Measurements from ENCODE around the gene ATP10A. TPM values are rescaled to one million over a fixed set of nuclear protein-coding genes. Genes with fewer than 3 reads are reported as not detected.

The ATP10A gene
- total RNA-seq, 8 experiments from 2014 or later = 0.09 to 4.6 (median 0.97) TPM

GRCh38 chr15:25739687-25740121 is 123.4 kb downstream of the ATP10A start:
- Histone ChIP-seq H3K27ac (no peak overlapping the region), H3K4me1 (replicated peaks in 1 of 2) (peaks cover 14 to 23% of the 10 kb centered on the region in 2 donors), H3K4me3 (no peak overlapping the region)
- peak; percentile 40 to 57 (median 53) for ATAC-seq (replicated peaks in 6 of 8)
- in situ Hi-C loops (cut with MboI; ENCODE audit: low pct_unique_long_range_greater_than_20kb in 2 of 9, low sequenced_read_pairs in 9 of 9, unreplicated experiment in 9 of 9) = no loop called here
- WGBS, 10 experiments = 60 to 100% (median 74%) methylated on average over 1 to 6 of the region's 7 CpGs; no CpG with 5 or more reads in 1 of the 10 experiments

- no peak overlapping the region for H3K27ac ChIP-seq
- peaks cover 17 to 23% of the 10 kb centered on the region in 2 donors for H3K4me1 ChIP-seq (replicated peaks in 1 of 2)
- WGBS, 10 experiments = 71 to 100% (median 81%) methylated on average over 2 to 7 of the region's 7 CpGs
- ATAC-seq (replicated peaks in 6 of 8) = no peak
- in situ Hi-C loops (cut with MboI; ENCODE audit: low pct_unique_long_range_greater_than_20kb in 2 of 9, low sequenced_read_pairs in 9 of 9, unreplicated experiment in 9 of 9) = no loop called here
- H3K4me3 ChIP-seq = no peak overlapping the region
These were observed 124.8 kb downstream of the ATP10A start for GRCh38 chr15:25738171-25738965.

- in situ Hi-C loops (cut with MboI; ENCODE audit: low pct_unique_long_range_greater_than_20kb in 2 of 9, low sequenced_read_pairs in 9 of 9, unreplicated experiment in 9 of 9) = no loop called here
- H3K4me3 ChIP-seq = no peak overlapping the region
- 0 to 81% (median 50%) methylated on average over 1 to 4 of the region's 4 CpGs; no CpG with 5 or more reads in 4 of the 10 experiments for WGBS, 10 experiments
- H3K4me1 ChIP-seq (replicated peaks in 1 of 2) = peaks cover 17 to 20% of the 10 kb centered on the region in 2 donors
- no peak overlapping the region for H3K27ac ChIP-seq
- no peak for ATAC-seq (replicated peaks in 6 of 8)
These were observed 125.9 kb downstream of the ATP10A start for GRCh38 chr15:25737218-25737643.

GRCh38 chr15:25736461-25736860 is 126.7 kb downstream of the ATP10A start:
- Histone ChIP-seq H3K4me3 (no peak overlapping the region), H3K4me1 (replicated peaks in 1 of 2) (peaks cover 12 to 13% of the 10 kb centered on the region in 2 donors), H3K27ac (no peak overlapping the region)
- in situ Hi-C loops (cut with MboI; ENCODE audit: low pct_unique_long_range_greater_than_20kb in 2 of 9, low sequenced_read_pairs in 9 of 9, unreplicated experiment in 9 of 9) = no loop called here
- ATAC-seq (replicated peaks in 6 of 8) = no peak
- WGBS, 10 experiments = 38 to 100% (median 77%) methylated on average over 1 to 3 of the region's 3 CpGs

- Histone ChIP-seq H3K4me3 (no peak overlapping the region), H3K27ac (no peak overlapping the region), H3K4me1 (replicated peaks in 1 of 2) (peaks cover 12 to 13% of the 10 kb centered on the region in 2 donors)
- in situ Hi-C loops (cut with MboI; ENCODE audit: low pct_unique_long_range_greater_than_20kb in 2 of 9, low sequenced_read_pairs in 9 of 9, unreplicated experiment in 9 of 9) = no loop called here
- 80 to 93% (median 90%) methylated on average over 2 to 25 of the region's 30 CpGs for WGBS, 10 experiments
- no peak for ATAC-seq (replicated peaks in 6 of 8)
These were observed 127.4 kb downstream of the ATP10A start for GRCh38 chr15:25735550-25736384.

GRCh38 chr15:25734680-25735355 is 128.3 kb downstream of the ATP10A start:
- ATAC-seq (replicated peaks in 6 of 8) = no peak
- peaks cover 12 to 13% of the 10 kb centered on the region in 2 donors for H3K4me1 ChIP-seq (replicated peaks in 1 of 2)
- in situ Hi-C loops (cut with MboI; ENCODE audit: low pct_unique_long_range_greater_than_20kb in 2 of 9, low sequenced_read_pairs in 9 of 9, unreplicated experiment in 9 of 9) = no loop called here
- no peak overlapping the region for H3K27ac ChIP-seq
- H3K4me3 ChIP-seq = no peak overlapping the region
- WGBS, 10 experiments = 100% methylated on average over 1 to 6 of the region's 17 CpGs; no CpG with 5 or more reads in 4 of the 10 experiments

GRCh38 chr15:25733856-25734679 is 129.1 kb downstream of the ATP10A start:
- no peak overlapping the region for H3K4me3 ChIP-seq
- 81 to 100% (median 89%) methylated on average over 1 to 5 of the region's 22 CpGs; no CpG with 5 or more reads in 4 of the 10 experiments for WGBS, 10 experiments
- no peak overlapping the region for H3K27ac ChIP-seq
- ATAC-seq (replicated peaks in 6 of 8) = peak in 4 of 8 experiments; percentile 20 to 46 (median 32)
- peaks cover 12 to 13% of the 10 kb centered on the region in 2 donors for H3K4me1 ChIP-seq (replicated peaks in 1 of 2)
- in situ Hi-C loops (cut with MboI; ENCODE audit: low pct_unique_long_range_greater_than_20kb in 2 of 9, low sequenced_read_pairs in 9 of 9, unreplicated experiment in 9 of 9) = no loop called here

- Histone ChIP-seq H3K4me1 (replicated peaks in 1 of 2) (peaks cover 11 to 12% of the 10 kb centered on the region in 2 donors), H3K4me3 (no peak overlapping the region), H3K27ac (no peak overlapping the region)
- in situ Hi-C loops (cut with MboI; ENCODE audit: low pct_unique_long_range_greater_than_20kb in 2 of 9, low sequenced_read_pairs in 9 of 9, unreplicated experiment in 9 of 9) = no loop called here
- ATAC-seq (replicated peaks in 6 of 8) = no peak
- 50 to 93% (median 80%) methylated on average over 1 to 11 of the region's 18 CpGs; no CpG with 5 or more reads in 4 of the 10 experiments for WGBS, 10 experiments
These were observed 129.9 kb downstream of the ATP10A start for GRCh38 chr15:25733036-25733855.

- ATAC-seq (replicated peaks in 6 of 8) = no peak
These were observed 130.9 kb downstream of the ATP10A start for GRCh38 chr15:25732191-25732590.

GRCh38 chr15:25731411-25731810 is 131.7 kb downstream of the ATP10A start:
- in situ Hi-C loops (cut with MboI; ENCODE audit: low pct_unique_long_range_greater_than_20kb in 2 of 9, low sequenced_read_pairs in 9 of 9, unreplicated experiment in 9 of 9) = no loop called here
- Histone ChIP-seq H3K27ac (no peak overlapping the region), H3K4me1 (replicated peaks in 1 of 2) (peaks cover 5% of the 10 kb centered on the region in 2 donors), H3K4me3 (no peak overlapping the region)
- ATAC-seq (replicated peaks in 6 of 8) = no peak
- 80 to 88% (median 80%) methylated on average over 1 to 2 of the region's 2 CpGs; no CpG with 5 or more reads in 6 of the 10 experiments for WGBS, 10 experiments

More at GRCh38 chr15:25732191-25732590, 130.9 kb downstream of the ATP10A start:
- in situ Hi-C loops (cut with MboI; ENCODE audit: low pct_unique_long_range_greater_than_20kb in 2 of 9, low sequenced_read_pairs in 9 of 9, unreplicated experiment in 9 of 9) = no loop called here
- Histone ChIP-seq H3K27ac (no peak overlapping the region), H3K4me3 (no peak overlapping the region), H3K4me1 (replicated peaks in 1 of 2) (peaks cover 5 to 10% of the 10 kb centered on the region in 2 donors)
- WGBS, 10 experiments = 65 to 100% (median 80%) methylated on average over 1 to 6 of the region's 6 CpGs; no CpG with 5 or more reads in 3 of the 10 experiments

GRCh38 chr15:25730918-25731317 is 132.2 kb downstream of the ATP10A start:
- WGBS, 10 experiments = 63 to 100% (median 91%) methylated on average over 2 to 6 of the region's 6 CpGs; no CpG with 5 or more reads in 5 of the 10 experiments
- in situ Hi-C loops (cut with MboI; ENCODE audit: low pct_unique_long_range_greater_than_20kb in 2 of 9, low sequenced_read_pairs in 9 of 9, unreplicated experiment in 9 of 9) = no loop called here
- Histone ChIP-seq H3K4me1 (replicated peaks in 1 of 2) (peaks cover 3 to 5% of the 10 kb centered on the region in 2 donors), H3K27ac (no peak overlapping the region), H3K4me3 (no peak overlapping the region)
- no peak for ATAC-seq (replicated peaks in 6 of 8)
